Stimulated activated CD8-positive, alpha-beta memory T cell treated with anti-CD3 and anti-CD28 coated beads, Interleukin-7, amount 100 ng/mL, for 1 hour (primary cell): ENCODE measurements around the gene NDC80.
"Not testable (repeated sequence)": the region's sequence is repeated elsewhere in the genome, so short reads cannot be mapped to it uniquely, and the experiment has no call there.

Experiments
- DNase-seq, 2 donors: peaks; one replicate each; pipeline ENCODE4 v3.0.0-alpha.2; 2020; ENCODE audit warnings: low read depth in 2 of 2

Gene NDC80

GRCh38 chr18:2625217-2625616, 53.9 kb downstream of the NDC80 start:
- DNase-seq = no peak

- DNase-seq = no peak
These were observed 56.5 kb downstream of the NDC80 start for GRCh38 chr18:2627821-2628276.

GRCh38 chr18:2629003-2629402, 57.6 kb downstream of the NDC80 start:
- no peak for DNase-seq

GRCh38 chr18:2635586-2635985, 64.2 kb downstream of the NDC80 start:
- DNase-seq = no peak

- no peak for DNase-seq
These were observed 64.8 kb downstream of the NDC80 start for GRCh38 chr18:2636126-2636631.

- no peak for DNase-seq
These were observed 70.3 kb downstream of the NDC80 start for GRCh38 chr18:2641638-2642037.

- no peak for DNase-seq
These were observed 71.4 kb downstream of the NDC80 start for GRCh38 chr18:2642771-2643170.

GRCh38 chr18:2644535-2644934, 73.2 kb downstream of the NDC80 start:
- no peak for DNase-seq

GRCh38 chr18:2651981-2652380, 80.6 kb downstream of the NDC80 start:
- DNase-seq = no peak

- no peak for DNase-seq
These were observed 82.1 kb downstream of the NDC80 start for GRCh38 chr18:2653467-2653866.

- no peak for DNase-seq
These were observed 83.0 kb downstream of the NDC80 start for GRCh38 chr18:2654169-2654927.

GRCh38 chr18:2654928-2655177, 83.5 kb downstream of the NDC80 start:
- DNase-seq = peak; percentile 63 to 73

GRCh38 chr18:2655178-2655953, 84.0 kb downstream of the NDC80 start, which contains the start of gene SMCHD1:
Gene SMCHD1 (plus strand): TSS chr18:2655726. CDS start chr18:2656076, 350 bp downstream.
- DNase-seq = peak; percentile 71 to 73

GRCh38 chr18:2655954-2656236, 84.5 kb downstream of the NDC80 start:
- no peak for DNase-seq

GRCh38 chr18:2656237-2656980, 85.1 kb downstream of the NDC80 start:
- peak in 1 of 2 donors; percentile 37 for DNase-seq

GRCh38 chr18:2656981-2657512, 85.7 kb downstream of the NDC80 start:
- no peak for DNase-seq

- no peak for DNase-seq
These were observed 86.6 kb downstream of the NDC80 start for GRCh38 chr18:2657788-2658458.

- not testable (repeated sequence) for DNase-seq
These were observed 89.5 kb downstream of the NDC80 start for GRCh38 chr18:2660849-2661248.

- not testable (repeated sequence) for DNase-seq
These were observed 90.9 kb downstream of the NDC80 start for GRCh38 chr18:2662288-2662687.

- DNase-seq = no peak
These were observed 91.6 kb downstream of the NDC80 start for GRCh38 chr18:2662990-2663389.
